Parathyroid adenoma (tissue), 2 donors: ENCODE results near the gene SFXN5.

Experiments
- H2AFZ ChIP-seq: fragments of 300-600 bp; sonication (generic); one replicate; pipeline ENCODE4 v1.7.0; 2017; ENCODE audit warnings: antibody characterized with exemption, mild to moderate bottlenecking
- H3K27ac ChIP-seq: fragments of 300-600 bp; sonication (generic); one replicate; pipeline ENCODE4 v1.7.0; 2017
- H3K27me3 ChIP-seq: fragments of 300-600 bp; sonication (generic); one replicate; pipeline ENCODE4 v1.7.0; 2017; ENCODE audit warnings: low read length; ENCODE audit not compliant: control insufficient read depth, insufficient read depth
- H3K36me3 ChIP-seq: fragments of 300-600 bp; sonication (generic); one replicate; pipeline ENCODE4 v1.7.0; 2017; ENCODE audit warnings: low read length; ENCODE audit not compliant: control insufficient read depth, insufficient read depth
- H3K4me1 ChIP-seq: fragments of 300-600 bp; sonication (generic); one replicate; pipeline ENCODE4 v1.7.0; 2017; ENCODE audit warnings: control low read depth
- H3K4me2 ChIP-seq: fragments of 300-600 bp; sonication (generic); one replicate; pipeline ENCODE4 v1.7.0; 2017; ENCODE audit warnings: low read length
- H3K4me3 ChIP-seq: fragments of 300-600 bp; sonication (generic); one replicate; pipeline ENCODE4 v1.7.0; 2017; ENCODE audit warnings: low read depth, low read length
- H3K79me2 ChIP-seq: fragments of 300-600 bp; sonication (generic); one replicate; pipeline ENCODE4 v1.7.0; 2017; ENCODE audit warnings: control low read depth
- H3K9ac ChIP-seq: fragments of 300-600 bp; sonication (generic); one replicate; pipeline ENCODE4 v1.7.0; 2017; ENCODE audit warnings: mild to moderate bottlenecking
- H3K9me3 ChIP-seq: fragments of 300-600 bp; sonication (generic); one replicate; pipeline ENCODE4 v1.7.0; 2017; ENCODE audit warnings: low read length; ENCODE audit not compliant: control insufficient read depth
- TF ChIP-seq, protein P1 (sequence below): fragments of 300-600 bp; sonication (generic); IDR thresholded peaks from one replicate; pipeline ENCODE4 v1.7.0; 2017; ENCODE audit warnings: antibody characterized with exemption, mild to moderate bottlenecking
- donor health status: primary hyperparathyroidism.

SFXN5 gene

DNA sequence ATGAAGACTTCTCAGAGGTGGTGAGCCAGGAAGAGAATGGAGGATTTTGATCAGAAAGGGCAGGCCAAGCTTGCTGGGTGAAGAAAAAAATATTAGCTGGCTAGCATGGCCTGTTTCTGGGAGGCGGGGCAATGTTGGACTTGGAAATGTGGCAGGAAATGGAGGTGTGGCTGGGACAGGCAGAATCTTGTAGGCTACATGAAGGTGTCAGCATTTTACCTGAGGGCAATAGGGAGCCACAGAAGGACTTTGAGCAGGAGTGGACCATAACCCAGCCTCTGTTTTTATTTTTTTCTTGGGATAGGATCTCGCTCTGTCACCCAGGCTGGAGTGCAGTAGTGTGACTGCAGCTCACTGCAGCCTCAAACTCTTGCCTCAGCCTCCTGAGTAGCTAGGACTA is 122.5 kb downstream of the SFXN5 start:
- H3K4me3 ChIP-seq, result no peak overlapping the region
- no peak overlapping the region for H3K27ac ChIP-seq
- no peak overlapping the region for H3K4me2 ChIP-seq
- H3K79me2 ChIP-seq, result no peaks in the 10 kb centered on the region
- no peaks in the 10 kb centered on the region for H3K9me3 ChIP-seq
- no peak overlapping the region for H2AFZ ChIP-seq
- H3K36me3 ChIP-seq, result no peaks in the 10 kb centered on the region
- H3K27me3 ChIP-seq, result no peaks in the 10 kb centered on the region
- H3K9ac ChIP-seq, result no peak overlapping the region
- H3K4me1 ChIP-seq, result no peaks in the 10 kb centered on the region
- TF ChIP-seq, protein P1, sequence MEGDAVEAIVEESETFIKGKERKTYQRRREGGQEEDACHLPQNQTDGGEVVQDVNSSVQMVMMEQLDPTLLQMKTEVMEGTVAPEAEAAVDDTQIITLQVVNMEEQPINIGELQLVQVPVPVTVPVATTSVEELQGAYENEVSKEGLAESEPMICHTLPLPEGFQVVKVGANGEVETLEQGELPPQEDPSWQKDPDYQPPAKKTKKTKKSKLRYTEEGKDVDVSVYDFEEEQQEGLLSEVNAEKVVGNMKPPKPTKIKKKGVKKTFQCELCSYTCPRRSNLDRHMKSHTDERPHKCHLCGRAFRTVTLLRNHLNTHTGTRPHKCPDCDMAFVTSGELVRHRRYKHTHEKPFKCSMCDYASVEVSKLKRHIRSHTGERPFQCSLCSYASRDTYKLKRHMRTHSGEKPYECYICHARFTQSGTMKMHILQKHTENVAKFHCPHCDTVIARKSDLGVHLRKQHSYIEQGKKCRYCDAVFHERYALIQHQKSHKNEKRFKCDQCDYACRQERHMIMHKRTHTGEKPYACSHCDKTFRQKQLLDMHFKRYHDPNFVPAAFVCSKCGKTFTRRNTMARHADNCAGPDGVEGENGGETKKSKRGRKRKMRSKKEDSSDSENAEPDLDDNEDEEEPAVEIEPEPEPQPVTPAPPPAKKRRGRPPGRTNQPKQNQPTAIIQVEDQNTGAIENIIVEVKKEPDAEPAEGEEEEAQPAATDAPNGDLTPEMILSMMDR, result no peak

DNA sequence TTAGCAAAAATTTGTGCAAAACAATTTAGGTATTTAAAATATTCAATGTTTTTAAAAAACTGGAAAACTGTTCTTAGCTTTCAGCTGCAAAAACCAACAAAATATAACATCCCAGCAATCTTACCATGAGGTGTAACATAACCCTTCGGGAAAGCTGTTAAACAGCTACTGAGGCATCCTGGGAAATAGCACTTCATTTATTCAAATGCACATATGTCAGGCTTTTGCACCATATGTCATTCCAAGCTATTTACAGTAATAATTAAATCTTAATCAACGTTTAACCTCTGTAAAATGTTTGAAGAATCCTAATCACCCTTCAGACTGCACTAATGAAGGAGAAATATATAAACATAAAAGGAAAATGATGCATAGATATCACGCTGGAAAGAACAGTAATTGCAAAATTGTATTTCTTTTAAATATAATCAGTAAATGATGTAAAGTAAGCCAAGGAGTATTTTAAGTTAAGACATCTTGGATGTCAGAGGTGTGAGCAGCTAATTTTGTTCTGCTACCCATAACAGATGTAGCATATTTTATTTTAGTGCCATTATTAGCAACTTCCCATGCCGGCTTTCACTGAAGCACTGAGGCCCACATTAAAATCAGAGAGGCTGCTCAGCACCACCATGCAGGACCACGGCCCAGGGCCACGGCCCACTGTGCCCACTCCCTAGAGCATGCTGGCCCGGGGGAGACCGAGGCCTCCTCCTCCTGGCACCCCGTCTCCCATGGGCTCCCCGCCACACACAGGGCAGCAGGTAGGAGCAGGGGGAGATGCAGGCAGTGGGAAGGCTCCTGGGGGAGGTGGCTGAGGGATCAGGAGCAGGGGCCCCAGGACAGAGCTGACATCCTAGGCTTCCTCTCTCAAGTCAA is 123.3 kb downstream of the SFXN5 start:
- TF ChIP-seq, protein P1, result no peak
- Histone ChIP-seq H3K9ac (no peak overlapping the region), H3K4me2 (no peak overlapping the region), H3K4me1 (no peaks in the 10 kb centered on the region), H3K4me3 (no peak overlapping the region), H3K27me3 (no peaks in the 10 kb centered on the region), H3K27ac (no peak overlapping the region), H2AFZ (no peak overlapping the region), H3K9me3 (no peaks in the 10 kb centered on the region), H3K79me2 (no peaks in the 10 kb centered on the region), H3K36me3 (no peaks in the 10 kb centered on the region)

DNA sequence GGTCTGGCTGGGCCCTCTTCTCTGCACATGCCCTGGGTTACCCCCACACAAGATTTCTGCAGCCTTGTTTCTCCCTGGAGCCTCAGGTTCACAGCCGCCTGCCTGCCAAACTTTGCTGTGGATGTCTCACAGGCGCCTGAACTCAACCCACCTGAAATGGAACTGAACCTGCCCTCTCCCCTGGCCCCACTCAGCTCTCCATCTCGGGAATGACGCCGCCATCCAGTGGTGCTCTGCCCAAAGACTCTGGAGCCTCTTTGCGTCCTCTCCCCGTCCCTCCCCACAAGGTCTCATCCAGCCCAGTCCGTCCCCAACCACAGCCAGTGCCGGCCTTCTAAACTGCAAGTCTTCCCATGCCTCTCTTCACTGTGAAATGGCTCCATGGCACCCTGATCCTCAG is 125.0 kb downstream of the SFXN5 start:
- Histone ChIP-seq H3K9ac (no peak overlapping the region), H2AFZ (no peak overlapping the region), H3K36me3 (no peaks in the 10 kb centered on the region), H3K4me1 (no peaks in the 10 kb centered on the region), H3K79me2 (no peaks in the 10 kb centered on the region), H3K27ac (no peak overlapping the region), H3K27me3 (no peaks in the 10 kb centered on the region), H3K9me3 (no peaks in the 10 kb centered on the region), H3K4me2 (no peak overlapping the region), H3K4me3 (no peak overlapping the region)
- TF ChIP-seq, protein P1, result no peak

DNA sequence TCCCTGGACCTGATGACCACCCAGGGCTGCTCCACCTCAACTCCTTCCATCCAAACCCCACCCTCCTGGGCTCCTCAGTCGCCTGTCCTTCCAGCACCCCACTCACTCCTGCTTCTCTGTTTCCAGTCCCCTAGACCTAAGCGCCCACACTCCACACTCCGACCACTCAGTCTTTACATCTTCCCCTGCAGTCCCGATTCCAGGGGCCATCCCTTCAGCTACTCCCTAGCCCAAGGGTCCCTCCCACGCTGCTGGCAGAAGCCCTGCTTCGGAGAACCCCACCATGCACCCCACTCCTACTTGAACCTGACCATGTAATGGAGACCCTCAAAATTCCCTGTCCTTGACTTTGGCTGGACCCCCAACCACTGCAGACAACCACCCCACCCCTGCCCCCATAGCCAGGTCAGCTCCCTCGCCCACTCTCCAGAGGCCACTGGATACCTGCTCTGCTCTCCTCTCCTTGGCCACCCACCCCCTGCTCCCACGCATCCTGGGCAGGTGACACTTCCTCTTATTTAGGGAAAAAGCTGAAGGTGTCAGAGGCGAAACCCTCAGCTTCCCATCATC is 126.0 kb downstream of the SFXN5 start:
- H3K4me2 ChIP-seq, result no peak overlapping the region
- no peak overlapping the region for H3K9ac ChIP-seq
- no peaks in the 10 kb centered on the region for H3K79me2 ChIP-seq
- H3K27me3 ChIP-seq, result no peaks in the 10 kb centered on the region
- no peaks in the 10 kb centered on the region for H3K36me3 ChIP-seq
- H3K4me3 ChIP-seq, result no peak overlapping the region
- no peaks in the 10 kb centered on the region for H3K4me1 ChIP-seq
- H3K9me3 ChIP-seq, result no peaks in the 10 kb centered on the region
- TF ChIP-seq, protein P1, result no peak
- no peak overlapping the region for H2AFZ ChIP-seq
- H3K27ac ChIP-seq, result no peak overlapping the region
